ENCODE data around the gene ABHD16B. TPM values are rescaled to one million over a fixed set of nuclear protein-coding genes. Genes with fewer than 3 reads are reported as not detected.
A peak's percentile ranks its signal among the peaks of the same experiment; 100 is the strongest.

ABHD16B gene
- total and polyA plus RNA-seq, 2 of the 13 experiments (the other 11 are each of a cell fraction or from before 2014, with no cell fraction given), result not detected

DNA sequence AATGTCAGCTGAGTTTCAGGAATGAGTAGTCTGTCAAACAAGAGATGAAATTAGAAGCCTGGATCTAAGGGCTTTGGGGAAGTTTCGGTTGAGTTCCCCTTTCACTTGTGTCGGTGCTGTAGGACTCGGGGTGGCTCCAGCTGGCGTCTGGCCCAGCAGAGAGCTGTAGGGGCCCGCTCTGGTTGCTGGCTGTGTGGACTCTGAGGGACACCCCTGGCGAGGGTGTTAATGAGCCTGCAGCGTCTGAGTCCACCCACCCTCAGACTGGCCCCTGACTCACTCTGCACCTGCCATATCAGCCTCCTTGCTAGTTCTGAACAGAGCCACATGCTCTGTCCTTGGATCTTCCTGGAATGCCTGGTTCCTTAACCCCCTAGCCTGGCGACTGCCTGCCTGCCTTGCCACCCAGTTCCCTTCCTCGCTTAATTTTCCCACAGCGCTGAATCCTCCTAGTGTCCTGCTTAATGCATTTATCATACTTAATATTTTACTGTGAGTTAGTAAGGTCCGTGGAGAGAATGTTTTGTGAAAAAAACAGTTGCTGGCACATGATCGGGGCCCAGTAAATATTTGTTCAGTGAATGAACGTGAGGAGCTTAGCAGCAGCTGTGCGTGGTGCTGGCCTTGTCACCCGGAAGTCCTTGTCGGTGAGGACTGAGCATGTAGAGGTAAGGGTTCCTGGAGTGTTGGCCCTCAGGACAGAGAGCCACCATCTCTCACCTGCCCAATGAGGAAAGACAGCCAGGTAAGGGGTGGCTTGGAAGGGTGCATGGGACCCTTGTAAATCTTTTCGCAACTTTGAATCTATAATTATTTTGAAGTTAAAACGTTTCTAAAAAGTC is 35.2 kb downstream of the ABHD16B start (continued):
- TF ChIP-seq TFDP2 (CRISPR knock-in tag; IDR thresholded peaks at IDR 0.05) (peak; percentile 41; the same call in 1 of the 2 replicates), ZBTB43 (CRISPR knock-in tag; conservative IDR thresholded peaks at IDR 0.05) (no peak; the same call in 1 of the 2 replicates), ZNF775 (CRISPR knock-in tag; IDR thresholded peaks at IDR 0.05; ENCODE audit: borderline replicate concordance) (peak; percentile 82; the same call in 1 of the 2 replicates)

GRCh38 chr20:63897978-63898561 is 36.8 kb downstream of the ABHD16B start:
- Histone ChIP-seq H3K79me2 (ENCODE audit: insufficient read depth, low read length) (peaks cover 67% of the 10 kb centered on the region), H3K4me2 (ENCODE audit: low read depth, low read length) (no peak overlapping the region), H4K20me1 (ENCODE audit: insufficient read depth, low read length) (peaks cover 43% of the 10 kb centered on the region; the same call in 1 of the 2 replicates), H2AFZ (ENCODE audit: low read length) (no peak overlapping the region), H3K4me1 (ENCODE audit: insufficient read depth, low read length) (peaks cover 57% of the 10 kb centered on the region), H3K4me3 (replicated peaks in 1 of 3; ENCODE audit: insufficient read depth in 1 of 3, low read depth in 2 of 3, low read length in 3 of 3) (no peak overlapping the region), H3K9ac (ENCODE audit: insufficient read depth, low read depth, low read length) (peak overlapping the region; percentile 7; the same call in 1 of the 2 replicates), H3K36me3 (replicated peaks in 1 of 2; ENCODE audit: control insufficient read depth in 1 of 2, insufficient read depth in 2 of 2, low read length in 2 of 2) (peaks cover 8 to 12% of the 10 kb centered on the region in 2 experiments), H3K9me3 (ENCODE audit: low read length) (no peaks in the 10 kb centered on the region), H3K27me3 (ENCODE audit: control insufficient read depth in 1 of 2, insufficient read depth in 2 of 2, low read length in 2 of 2) (no peaks in the 10 kb centered on the region; a peak in 1 of 5 replicates), H3K27ac (ENCODE audit: extremely low read length, insufficient read depth, low read length) (peak overlapping the region; percentile 0)
- intact Hi-C loops (cut with micrococcal nuclease; ENCODE audit: unreplicated experiment) (no loop called here), in situ Hi-C loops (cut with HindIII; ENCODE audit: extremely low pct_ligation_motif_present, low pct_unique_long_range_greater_than_20kb) (no loop called here)
- 92% methylated on average over 6 of the region's 6 CpGs for WGBS (ENCODE audit: low lambda C conversion rate)
- FAIRE-seq (no peak), DNase-seq (ENCODE audit: low spot score) (no peak), ATAC-seq (no peak)
- POLR2A ChIA-PET, result interaction anchor here (2.6 to 4.7 kb wide), 3 partner anchors 33 to 82 kb away, joined by 26 to 71 read pairs (median 29); partner anchors contain the start of genes PRPF6, SAMD10, TPD52L2 and UCKL1
- no TSS peak for BruUV-seq (replicated peaks)
- CTCF ChIA-PET (ENCODE audit: low intra/inter-chr PET ratio, low total read pairs), result no interaction called here
- no peak for TF ChIP-seq JDP2 (CRISPR knock-in tag; IDR thresholded peaks at IDR 0.05; ENCODE audit: borderline replicate concordance)
- TF ChIP-seq ZNF33B (CRISPR knock-in tag; IDR thresholded peaks at IDR 0.05), result no peak
- no peak for TF ChIP-seq RFX5 (IDR thresholded peaks at IDR 0.05; ENCODE audit: low read depth, low read length)
- no peak for TF ChIP-seq NONO (IDR thresholded peaks at IDR 0.05)
- TF ChIP-seq NONO (CRISPR knock-in tag; conservative IDR thresholded peaks at IDR 0.05), result no peak
- TF ChIP-seq, protein P1, sequence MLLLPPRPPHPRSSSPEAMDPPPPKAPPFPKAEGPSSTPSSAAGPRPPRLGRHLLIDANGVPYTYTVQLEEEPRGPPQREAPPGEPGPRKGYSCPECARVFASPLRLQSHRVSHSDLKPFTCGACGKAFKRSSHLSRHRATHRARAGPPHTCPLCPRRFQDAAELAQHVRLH (CRISPR knock-in tag; IDR thresholded peaks at IDR 0.05; ENCODE audit: borderline replicate concordance, low read depth), result no peak
- TF ChIP-seq, protein P2, sequence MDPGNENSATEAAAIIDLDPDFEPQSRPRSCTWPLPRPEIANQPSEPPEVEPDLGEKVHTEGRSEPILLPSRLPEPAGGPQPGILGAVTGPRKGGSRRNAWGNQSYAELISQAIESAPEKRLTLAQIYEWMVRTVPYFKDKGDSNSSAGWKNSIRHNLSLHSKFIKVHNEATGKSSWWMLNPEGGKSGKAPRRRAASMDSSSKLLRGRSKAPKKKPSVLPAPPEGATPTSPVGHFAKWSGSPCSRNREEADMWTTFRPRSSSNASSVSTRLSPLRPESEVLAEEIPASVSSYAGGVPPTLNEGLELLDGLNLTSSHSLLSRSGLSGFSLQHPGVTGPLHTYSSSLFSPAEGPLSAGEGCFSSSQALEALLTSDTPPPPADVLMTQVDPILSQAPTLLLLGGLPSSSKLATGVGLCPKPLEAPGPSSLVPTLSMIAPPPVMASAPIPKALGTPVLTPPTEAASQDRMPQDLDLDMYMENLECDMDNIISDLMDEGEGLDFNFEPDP (CRISPR knock-in tag; conservative IDR thresholded peaks at IDR 0.05), result 0 out of 2 replicates have a peak, but pooled peaks have one; percentile 93
- peak; percentile 51; the same call in 1 of the 2 replicates for TF ChIP-seq ZNF3 (CRISPR knock-in tag; IDR thresholded peaks at IDR 0.05)
- no peak for TF ChIP-seq ZNF460 (CRISPR knock-in tag; IDR thresholded peaks at IDR 0.05; ENCODE audit: borderline replicate concordance)

All from HepG2 (cell line).